Adrenal gland (tissue), 12 donors: Measurements from ENCODE around the gene KLHL21. TPM values are rescaled to one million over a fixed set of nuclear protein-coding genes. Genes with fewer than 3 reads are reported as not detected.

Experiments
- DNase-seq, 7 donors: peaks; one replicate each; pipeline ENCODE4 v3.0.0-alpha.2; 2019 to 2020
- H3K27ac ChIP-seq, 5 donors: fragments of 200-600 bp; sonication (generic) in 4 of 5; 1 replicate in 3 of 5; 2 replicates in 2 of 5; pipeline versions ENCODE4 v1.5.1 to v1.8.0; 2016 to 2020; ENCODE audit warnings: mild to moderate bottlenecking in 1 of 5
- H3K27me3 ChIP-seq: fragments of 200-600 bp; 2 replicates; pipeline ENCODE4 v1.8.0; 2021
- H3K36me3 ChIP-seq, 2 donors: fragments of 200-600 bp; replicated peaks in 1 of 2; 1 replicate in 1 of 2; 2 replicates in 1 of 2; pipeline versions ENCODE4 v1.5.1 to v1.8.0; 2018 to 2022
- H3K4me1 ChIP-seq, 2 donors: fragments of 200-600 bp; replicated peaks in 1 of 2; 1 replicate in 1 of 2; 2 replicates in 1 of 2; pipeline versions ENCODE4 v1.5.1 to v1.8.0; 2018 to 2021
- H3K4me3 ChIP-seq, 4 donors: fragments of 200-600 bp; sonication (generic) in 3 of 4; one replicate each; pipeline ENCODE4 v1.5.1; 2016 to 2018
- H3K9me3 ChIP-seq, 3 donors: fragments of 200-600 bp; sonication (generic) in 1 of 3; replicated peaks in 1 of 3; 1 replicate in 2 of 3; 2 replicates in 1 of 3; pipeline versions ENCODE4 v1.5.1 to v1.8.0; 2016 to 2021
- POLR2A ChIP-seq, 2 donors: fragments of 450-650 bp; IDR thresholded peaks; one replicate each; pipeline ENCODE4 v1.6.1; 2017; ENCODE audit warnings: antibody characterized with exemption in 2 of 2, mild to moderate bottlenecking in 2 of 2, moderate library complexity in 1 of 2
- WGBS, 4 donors: extraction: QIAGEN DNeasy Blood & Tissue Kit in 2 of 4; methylation state at CpG; one replicate each; pipeline versions ENCODE4 v1.1.5 to v1.1.7; 2013 to 2017; 5-methylcytosine and 5-hydroxymethylcytosine counted together
- intact Hi-C, 2 donors: fragments of 100-400 bp; cut with DNase I; formaldehyde crosslinking; loops; one replicate each; pipeline versions ENCODE4 v1.14.1 to v1.15.0; 2022 to 2023
- polyA plus RNA-seq, 3 donors: library from polyadenylated mRNA; stranded (reverse); fragments of 200-250 nt in 2 of 3; fragments of 350-450 nt in 1 of 3; fragmentation: Illumina TruSeq in 1 of 3; extraction: RNeasy Lipid Tissue Mini Kit (QIAGEN cat#74804) in 1 of 3; gene quantifications; one replicate each; pipeline ENCODE4 v1.2.3, GENCODE V29; 2013 to 2014
- total RNA-seq, 9 donors: library from RNA; depleted of rRNA in 4 of 9; stranded (reverse); fragments of >200 nt in 4 of 9; fragments of 120-200 nt in 1 of 9; fragmentation: NEBNext Ultra II Directional in 1 of 9; extraction: Animal tissue kit (Norgen Biotek cat#: 25700) in 1 of 9; gene quantifications; one replicate each; pipeline versions ENCODE4 v1.1.0 to v1.2.4, GENCODE V29; 2013 to 2023
- TF ChIP-seq, protein P1 (sequence below), 6 experiments: fragments of 450-650 bp in 4 of 6; fragments of 200-600 bp in 2 of 6; sonication (generic) in 1 of 6; IDR thresholded peaks; 1 replicate in 5 of 6; 2 replicates in 1 of 6; pipeline versions ENCODE4 v1.5.1 to v1.8.0; 2016 to 2021; ENCODE audit warnings: antibody characterized with exemption in 6 of 6, mild to moderate bottlenecking in 2 of 6, moderate library complexity in 1 of 6
- donor health status: healthy with polysubstance abuse.
- donor health status: Bipolar disorder and iron deficiency.
- donor health status: DM: yes; HTN: yes; CAD: no.
- donor health status: DM: no; HTN: no; CAD: no.
- donor health status: DM: no; HTN: no; CAD: no.
- donor health status: DM: yes; HTN: yes; CAD: no.

Gene KLHL21
- total and polyA plus RNA-seq, 12 donors = 11.7 to 108 (median 35.9) TPM

DNA sequence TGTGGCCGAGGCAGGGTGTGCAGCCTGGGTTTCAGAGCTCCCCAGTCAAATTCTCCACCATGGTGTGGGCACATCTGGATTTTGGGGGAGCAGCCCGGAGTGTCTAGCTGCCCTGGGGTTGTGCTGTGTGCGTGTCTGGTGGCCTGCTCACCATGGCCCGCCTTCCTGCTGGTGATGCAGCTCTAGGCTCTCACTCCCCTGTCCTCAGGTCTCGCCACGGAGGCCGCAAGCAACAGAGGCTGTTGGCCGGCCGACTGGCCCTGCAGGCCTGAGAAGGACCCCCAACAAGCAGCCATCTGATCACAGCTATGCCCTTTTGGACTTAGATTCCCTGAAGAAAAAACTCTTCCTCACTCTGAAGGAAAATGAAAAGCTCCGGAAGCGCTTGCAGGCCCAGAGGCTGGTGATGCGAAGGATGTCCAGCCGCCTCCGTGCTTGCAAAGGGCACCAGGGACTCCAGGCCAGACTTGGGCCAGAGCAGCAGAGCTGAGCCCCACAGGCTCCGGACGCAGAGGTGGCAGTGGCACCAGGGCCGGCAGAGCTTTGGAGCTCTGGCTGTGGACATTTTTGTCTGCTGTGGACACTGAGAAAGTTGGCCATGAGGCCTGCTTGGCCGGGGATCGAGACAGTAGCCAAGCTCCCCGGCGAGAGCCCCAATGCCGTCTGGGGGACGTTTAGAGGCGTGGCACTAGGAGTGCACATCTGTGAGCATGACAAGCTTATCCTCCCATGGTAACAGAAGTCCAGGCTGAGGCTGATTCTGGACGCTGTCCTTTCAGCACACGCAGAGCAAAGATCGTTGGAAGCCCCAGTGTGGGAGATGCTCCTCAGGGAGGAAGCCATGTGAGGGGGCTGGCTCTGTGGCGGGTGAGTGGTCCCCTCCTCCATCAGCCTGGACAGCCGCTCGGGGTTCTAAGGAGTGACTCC lies 30.2 kb upstream of the KLHL21 start:
- Histone ChIP-seq H3K9me3 (no peaks in the 10 kb centered on the region), H3K27ac (no peak overlapping the region), H3K4me3 (no peak overlapping the region), H3K36me3 (peaks cover 0 to 94% of the 10 kb centered on the region in 2 donors), H3K4me1 (no peaks in the 10 kb centered on the region), H3K27me3 (no peaks in the 10 kb centered on the region)
- intact Hi-C loops = no loop called here
- DNase-seq = no peak
- WGBS, 4 donors = 85 to 90% (median 86%) methylated on average over 6 to 30 of the region's 30 CpGs
- TF ChIP-seq, protein P1, sequence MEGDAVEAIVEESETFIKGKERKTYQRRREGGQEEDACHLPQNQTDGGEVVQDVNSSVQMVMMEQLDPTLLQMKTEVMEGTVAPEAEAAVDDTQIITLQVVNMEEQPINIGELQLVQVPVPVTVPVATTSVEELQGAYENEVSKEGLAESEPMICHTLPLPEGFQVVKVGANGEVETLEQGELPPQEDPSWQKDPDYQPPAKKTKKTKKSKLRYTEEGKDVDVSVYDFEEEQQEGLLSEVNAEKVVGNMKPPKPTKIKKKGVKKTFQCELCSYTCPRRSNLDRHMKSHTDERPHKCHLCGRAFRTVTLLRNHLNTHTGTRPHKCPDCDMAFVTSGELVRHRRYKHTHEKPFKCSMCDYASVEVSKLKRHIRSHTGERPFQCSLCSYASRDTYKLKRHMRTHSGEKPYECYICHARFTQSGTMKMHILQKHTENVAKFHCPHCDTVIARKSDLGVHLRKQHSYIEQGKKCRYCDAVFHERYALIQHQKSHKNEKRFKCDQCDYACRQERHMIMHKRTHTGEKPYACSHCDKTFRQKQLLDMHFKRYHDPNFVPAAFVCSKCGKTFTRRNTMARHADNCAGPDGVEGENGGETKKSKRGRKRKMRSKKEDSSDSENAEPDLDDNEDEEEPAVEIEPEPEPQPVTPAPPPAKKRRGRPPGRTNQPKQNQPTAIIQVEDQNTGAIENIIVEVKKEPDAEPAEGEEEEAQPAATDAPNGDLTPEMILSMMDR (IDR thresholded peaks at IDR 0.05) = no peak
- TF ChIP-seq POLR2A (IDR thresholded peaks at IDR 0.05) = no peak

DNA sequence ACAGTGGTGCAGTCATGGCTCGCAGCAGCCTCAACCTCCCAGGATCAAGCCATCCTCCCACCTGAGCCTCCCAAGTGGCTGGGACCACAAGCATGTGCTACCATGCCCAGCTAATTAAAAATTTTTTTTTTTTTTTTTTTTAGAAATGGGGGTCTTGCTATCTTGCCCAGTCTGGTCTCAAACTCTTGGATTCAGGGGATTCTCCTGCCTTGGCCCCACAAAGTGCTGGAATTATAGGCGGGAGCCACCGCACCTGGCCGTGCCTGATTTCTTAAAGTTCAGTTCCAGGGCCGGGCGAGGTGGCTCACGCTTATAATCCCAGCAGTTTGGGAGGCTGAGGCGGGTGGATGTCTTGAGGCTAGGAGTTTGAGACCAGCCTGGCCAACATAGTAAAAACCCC lies 28.4 kb upstream of the KLHL21 start:
- Histone ChIP-seq H3K27me3 (no peaks in the 10 kb centered on the region), H3K4me1 (peaks cover 6 to 9% of the 10 kb centered on the region in 2 donors), H3K27ac (no peak overlapping the region), H3K4me3 (no peak overlapping the region), H3K36me3 (peaks cover 0 to 76% of the 10 kb centered on the region in 2 donors), H3K9me3 (no peaks in the 10 kb centered on the region)
- no peak for TF ChIP-seq POLR2A (IDR thresholded peaks at IDR 0.05)
- WGBS, 4 donors = 97 to 100% (median 98%) methylated on average over 7 to 8 of the region's 8 CpGs
- no peak for DNase-seq
- intact Hi-C loops = no loop called here

DNA sequence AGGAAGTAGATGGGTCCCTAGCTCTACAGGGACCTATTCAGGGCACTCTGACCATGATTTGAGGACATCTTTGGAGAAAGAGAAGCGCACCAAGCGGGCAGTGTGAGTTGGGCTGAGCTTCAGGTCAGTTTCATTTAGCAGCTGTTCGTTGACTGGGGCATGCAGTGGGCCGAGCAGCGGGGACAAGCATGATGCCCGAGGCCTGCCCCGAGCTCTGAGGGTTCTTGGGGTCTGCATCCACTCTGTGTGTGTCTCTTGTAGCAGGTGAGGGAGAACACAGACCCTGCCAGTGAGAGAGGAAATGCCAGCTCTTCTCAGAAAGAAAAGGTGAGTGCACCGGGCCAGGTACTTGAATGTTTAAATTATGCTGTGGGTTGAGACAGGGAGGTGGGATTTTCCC lies 27.4 kb upstream of the KLHL21 start:
- Histone ChIP-seq H3K9me3 (no peaks in the 10 kb centered on the region), H3K27me3 (no peaks in the 10 kb centered on the region), H3K4me3 (no peak overlapping the region), H3K27ac (no peak overlapping the region), H3K4me1 (peaks cover 9 to 11% of the 10 kb centered on the region in 2 donors), H3K36me3 (peaks cover 0 to 65% of the 10 kb centered on the region in 2 donors)
- TF ChIP-seq POLR2A (IDR thresholded peaks at IDR 0.05) = no peak
- TF ChIP-seq, protein P1 (IDR thresholded peaks at IDR 0.05) = no peak
- DNase-seq = no peak
- 85 to 98% (median 92%) methylated on average over 5 to 8 of the region's 8 CpGs for WGBS, 4 donors
- intact Hi-C loops = no loop called here

DNA sequence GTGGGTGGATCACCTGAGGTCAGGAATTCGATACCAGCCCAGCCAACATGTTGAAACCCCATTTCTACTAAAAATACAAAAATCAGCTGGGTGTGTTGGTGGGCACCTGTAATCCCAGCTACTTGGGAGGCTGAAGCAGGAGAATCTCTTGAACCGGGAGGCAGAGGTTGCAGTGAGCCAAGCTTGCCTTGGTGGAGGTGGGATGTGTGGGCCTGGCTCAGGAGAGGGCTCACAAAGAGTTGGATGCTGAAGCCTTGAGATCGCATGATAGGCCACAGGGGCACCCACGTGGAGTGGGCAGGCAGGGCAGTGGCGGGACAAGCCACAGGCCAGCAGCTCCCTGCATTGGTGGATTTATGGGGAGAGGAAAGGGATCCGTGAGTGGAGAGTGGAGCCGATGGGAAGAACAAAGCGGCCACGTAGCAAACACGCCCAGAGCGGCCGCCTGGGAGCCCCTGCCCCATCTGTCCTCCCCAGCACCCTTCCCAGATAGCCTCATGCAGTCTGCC lies 26.4 kb upstream of the KLHL21 start:
- peaks cover 0 to 55% of the 10 kb centered on the region in 2 donors for H3K36me3 ChIP-seq
- 84 to 90% (median 87%) methylated on average over 11 to 12 of the region's 12 CpGs for WGBS, 4 donors
- no peak for TF ChIP-seq POLR2A (IDR thresholded peaks at IDR 0.05)
- TF ChIP-seq, protein P1 (IDR thresholded peaks at IDR 0.05) = no peak
- no peak overlapping the region for H3K27ac ChIP-seq
- H3K4me1 ChIP-seq = peaks cover 14 to 18% of the 10 kb centered on the region in 2 donors
- H3K9me3 ChIP-seq = no peaks in the 10 kb centered on the region
- DNase-seq = no peak
- no peak overlapping the region for H3K4me3 ChIP-seq
- no peaks in the 10 kb centered on the region for H3K27me3 ChIP-seq
- intact Hi-C loops = no loop called here
